ENCODE measurements around the gene ZNHIT6.
"Not testable (repeated sequence)": the region's sequence is repeated elsewhere in the genome, so short reads cannot be mapped to it uniquely, and the experiment has no call there.

DNA sequence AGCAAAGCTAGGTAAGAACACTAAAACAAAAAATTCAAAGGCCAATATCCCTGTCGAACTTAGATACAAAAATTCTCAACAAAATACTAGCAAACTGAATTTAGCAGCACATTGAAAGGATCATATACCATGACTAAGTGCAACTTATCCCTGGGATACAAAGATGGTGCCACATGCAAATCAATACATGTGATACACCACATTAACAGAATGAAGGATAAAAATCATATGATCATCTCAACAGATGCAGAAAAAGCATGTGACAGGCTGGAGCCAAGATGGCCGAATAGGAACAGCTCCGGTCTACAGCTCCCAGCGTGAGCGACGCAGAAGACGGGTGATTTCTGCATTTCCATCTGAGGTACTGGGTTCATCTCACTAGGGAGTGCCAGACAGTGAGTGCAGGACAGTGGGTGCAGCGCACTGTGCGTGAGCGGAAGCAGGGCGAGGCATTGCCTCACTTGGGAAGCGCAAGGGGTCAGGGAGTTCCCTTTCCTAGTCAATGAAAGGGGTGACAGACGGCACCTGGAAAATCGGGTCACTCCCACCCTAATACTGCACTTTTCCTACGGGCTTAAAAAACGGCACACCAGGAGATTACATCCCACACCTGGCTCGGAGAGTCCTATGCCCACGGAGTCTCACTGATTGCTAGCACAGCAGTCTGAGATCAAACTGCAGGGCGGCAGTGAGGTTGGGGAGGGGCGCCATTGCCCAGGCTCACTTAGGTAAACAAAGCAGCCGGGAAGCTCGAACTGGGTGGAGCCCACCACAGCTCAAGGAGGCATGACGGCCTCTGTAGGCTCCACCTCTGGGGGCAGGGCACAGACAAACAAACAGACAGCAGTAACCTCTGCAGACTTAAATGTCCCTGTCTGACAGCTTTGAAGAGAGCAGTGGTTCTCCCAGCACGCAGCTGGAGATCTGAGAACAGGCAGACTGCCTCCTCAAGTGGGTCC is 66.4 kb downstream of the ZNHIT6 start:
- not testable (repeated sequence) for TF ChIP-seq NRF1 (IDR thresholded peaks at IDR 0.05; ENCODE audit: low read depth, low read length); NFIC (IDR thresholded peaks at IDR 0.05; ENCODE audit: borderline replicate concordance); POLR2AphosphoS5 (IDR thresholded peaks at IDR 0.05; ENCODE audit: low read depth, low read length); RCOR1 (IDR thresholded peaks at IDR 0.05; ENCODE audit: low read length); MEF2A (IDR thresholded peaks at IDR 0.05; ENCODE audit: borderline replicate concordance, low read depth); JUND (IDR thresholded peaks at IDR 0.05); TEAD4 (IDR thresholded peaks at IDR 0.05; ENCODE audit: borderline replicate concordance, insufficient read depth); USF2 (IDR thresholded peaks at IDR 0.05; ENCODE audit: borderline replicate concordance, low read depth, low read length); SMC3 (IDR thresholded peaks at IDR 0.05; ENCODE audit: low read depth, low read length); YY1 (IDR thresholded peaks at IDR 0.05; ENCODE audit: low read depth); GABPA (IDR thresholded peaks at IDR 0.05; ENCODE audit: low read depth); CHD2 (IDR thresholded peaks at IDR 0.05; ENCODE audit: low read length, partially characterized antibody); EZH2phosphoT487 (IDR thresholded peaks at IDR 0.05; ENCODE audit: borderline replicate concordance, low read depth)
- TF ChIP-seq, protein P1, sequence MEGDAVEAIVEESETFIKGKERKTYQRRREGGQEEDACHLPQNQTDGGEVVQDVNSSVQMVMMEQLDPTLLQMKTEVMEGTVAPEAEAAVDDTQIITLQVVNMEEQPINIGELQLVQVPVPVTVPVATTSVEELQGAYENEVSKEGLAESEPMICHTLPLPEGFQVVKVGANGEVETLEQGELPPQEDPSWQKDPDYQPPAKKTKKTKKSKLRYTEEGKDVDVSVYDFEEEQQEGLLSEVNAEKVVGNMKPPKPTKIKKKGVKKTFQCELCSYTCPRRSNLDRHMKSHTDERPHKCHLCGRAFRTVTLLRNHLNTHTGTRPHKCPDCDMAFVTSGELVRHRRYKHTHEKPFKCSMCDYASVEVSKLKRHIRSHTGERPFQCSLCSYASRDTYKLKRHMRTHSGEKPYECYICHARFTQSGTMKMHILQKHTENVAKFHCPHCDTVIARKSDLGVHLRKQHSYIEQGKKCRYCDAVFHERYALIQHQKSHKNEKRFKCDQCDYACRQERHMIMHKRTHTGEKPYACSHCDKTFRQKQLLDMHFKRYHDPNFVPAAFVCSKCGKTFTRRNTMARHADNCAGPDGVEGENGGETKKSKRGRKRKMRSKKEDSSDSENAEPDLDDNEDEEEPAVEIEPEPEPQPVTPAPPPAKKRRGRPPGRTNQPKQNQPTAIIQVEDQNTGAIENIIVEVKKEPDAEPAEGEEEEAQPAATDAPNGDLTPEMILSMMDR (IDR thresholded peaks at IDR 0.05) = not testable (repeated sequence)

All from SK-N-SH (cell line).